ENCODE data around the gene TPD52L2.

DNA sequence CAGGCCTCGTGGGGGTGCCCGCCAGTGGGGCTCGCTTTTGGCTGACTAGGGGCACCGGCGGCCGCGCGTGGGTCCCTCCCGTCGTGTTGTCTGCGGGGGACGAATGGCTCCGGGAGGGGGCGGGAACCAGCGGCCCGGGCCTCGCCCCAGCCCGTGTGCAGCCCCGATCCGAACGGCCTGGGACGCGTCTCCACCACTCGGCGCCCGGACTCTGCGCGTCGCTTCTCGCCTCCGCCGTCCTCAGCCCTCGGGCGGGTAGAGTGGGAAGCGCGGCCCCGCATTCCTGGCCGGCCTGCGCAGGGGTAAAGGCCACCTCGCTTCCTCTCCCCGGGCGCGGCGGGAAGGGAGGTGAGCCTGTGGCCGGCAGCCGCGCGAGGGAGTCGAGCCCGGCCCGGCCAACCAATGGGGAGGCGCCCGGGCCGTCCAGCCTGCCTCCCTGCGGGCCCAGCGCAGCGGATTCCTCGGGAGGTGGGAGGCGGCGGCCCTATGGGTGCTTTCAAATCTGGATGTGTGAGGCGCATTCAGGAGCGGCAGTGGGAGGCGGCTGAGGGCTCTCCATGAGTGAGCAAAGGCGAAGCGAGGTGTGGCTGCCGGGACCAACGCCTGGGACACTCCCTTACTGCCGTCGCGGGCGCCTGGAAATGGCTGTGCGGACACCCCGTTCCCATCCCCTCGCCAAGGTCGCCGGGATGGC, 32.9 kb upstream of the TPD52L2 start:
- TF ChIP-seq, protein P1, sequence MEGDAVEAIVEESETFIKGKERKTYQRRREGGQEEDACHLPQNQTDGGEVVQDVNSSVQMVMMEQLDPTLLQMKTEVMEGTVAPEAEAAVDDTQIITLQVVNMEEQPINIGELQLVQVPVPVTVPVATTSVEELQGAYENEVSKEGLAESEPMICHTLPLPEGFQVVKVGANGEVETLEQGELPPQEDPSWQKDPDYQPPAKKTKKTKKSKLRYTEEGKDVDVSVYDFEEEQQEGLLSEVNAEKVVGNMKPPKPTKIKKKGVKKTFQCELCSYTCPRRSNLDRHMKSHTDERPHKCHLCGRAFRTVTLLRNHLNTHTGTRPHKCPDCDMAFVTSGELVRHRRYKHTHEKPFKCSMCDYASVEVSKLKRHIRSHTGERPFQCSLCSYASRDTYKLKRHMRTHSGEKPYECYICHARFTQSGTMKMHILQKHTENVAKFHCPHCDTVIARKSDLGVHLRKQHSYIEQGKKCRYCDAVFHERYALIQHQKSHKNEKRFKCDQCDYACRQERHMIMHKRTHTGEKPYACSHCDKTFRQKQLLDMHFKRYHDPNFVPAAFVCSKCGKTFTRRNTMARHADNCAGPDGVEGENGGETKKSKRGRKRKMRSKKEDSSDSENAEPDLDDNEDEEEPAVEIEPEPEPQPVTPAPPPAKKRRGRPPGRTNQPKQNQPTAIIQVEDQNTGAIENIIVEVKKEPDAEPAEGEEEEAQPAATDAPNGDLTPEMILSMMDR (IDR thresholded peaks at IDR 0.05) = no peak
- TF ChIP-seq EP300 (IDR thresholded peaks at IDR 0.05) = no peak
- no peak for TF ChIP-seq POLR2A (IDR thresholded peaks at IDR 0.05)
